T47D (cell line): ENCODE data around the gene TNK2.
"Not testable (repeated sequence)": the region's sequence is repeated elsewhere in the genome, so short reads cannot be mapped to it uniquely, and the experiment has no call there.

Experiments
- DNase-seq, 2 experiments: peaks; one replicate each; pipeline versions ENCODE4 v3.0.0 to v3.0.0-alpha.2; 2011 to 2012; ENCODE audit warnings: low read depth in 1 of 2, low spot score in 1 of 2
- JUND ChIP-seq: IDR thresholded peaks from 2 replicates; pipeline ENCODE4 v1.6.1; 2012; ENCODE audit warnings: low read depth
- in situ Hi-C: cut with HindIII; loops from 2 replicates; pipeline ENCODE4 v1.10.0; 2016; ENCODE audit warnings: low sequenced_read_pairs, low pct_unique_long_range_greater_than_20kb

Gene TNK2

DNA sequence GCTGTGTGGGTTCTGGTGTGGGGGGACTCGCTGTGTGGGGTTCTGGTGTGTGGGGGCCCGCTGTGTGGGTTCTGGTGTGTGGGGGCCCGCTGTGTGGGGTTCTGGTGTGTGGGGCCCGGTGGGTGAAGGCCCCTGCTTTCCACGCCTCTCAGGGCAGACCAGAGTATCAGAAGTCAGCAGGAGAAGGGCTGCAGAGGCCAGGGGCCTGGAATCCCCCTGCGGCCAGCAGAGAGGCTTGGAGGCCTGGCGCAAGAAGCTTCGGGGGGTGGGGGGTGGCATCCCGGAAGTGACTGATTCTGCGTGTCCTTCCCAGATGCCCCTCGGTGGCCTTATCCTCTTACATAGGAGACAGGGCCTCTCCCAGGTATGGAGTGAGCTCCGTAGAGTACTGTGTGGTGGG is 37.4 kb downstream of the TNK2 start:
- in situ Hi-C loops = no loop called here
- no peak for TF ChIP-seq JUND
- no peak for DNase-seq

DNA sequence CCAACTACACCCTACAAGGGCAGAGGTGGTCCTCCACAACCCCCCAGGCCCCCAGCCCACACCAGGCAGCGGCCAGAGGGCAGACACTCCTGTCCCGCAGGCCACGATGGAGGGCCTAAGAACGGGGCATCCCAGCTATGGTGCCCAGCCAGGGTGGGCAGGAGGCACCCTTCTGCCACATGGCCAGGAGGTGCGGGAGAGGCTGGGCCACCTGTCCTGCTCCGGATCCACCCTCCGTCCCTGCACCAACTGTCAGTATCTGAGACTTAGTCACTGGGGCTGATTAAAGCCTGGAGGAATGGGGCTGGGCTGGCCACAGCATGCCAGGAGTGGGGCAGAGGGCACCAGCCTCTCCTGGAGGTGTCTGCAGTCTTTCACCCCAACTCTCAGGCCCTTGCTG is 37.9 kb downstream of the TNK2 start:
- in situ Hi-C loops = no loop called here
- TF ChIP-seq JUND = no peak
- no peak for DNase-seq

DNA sequence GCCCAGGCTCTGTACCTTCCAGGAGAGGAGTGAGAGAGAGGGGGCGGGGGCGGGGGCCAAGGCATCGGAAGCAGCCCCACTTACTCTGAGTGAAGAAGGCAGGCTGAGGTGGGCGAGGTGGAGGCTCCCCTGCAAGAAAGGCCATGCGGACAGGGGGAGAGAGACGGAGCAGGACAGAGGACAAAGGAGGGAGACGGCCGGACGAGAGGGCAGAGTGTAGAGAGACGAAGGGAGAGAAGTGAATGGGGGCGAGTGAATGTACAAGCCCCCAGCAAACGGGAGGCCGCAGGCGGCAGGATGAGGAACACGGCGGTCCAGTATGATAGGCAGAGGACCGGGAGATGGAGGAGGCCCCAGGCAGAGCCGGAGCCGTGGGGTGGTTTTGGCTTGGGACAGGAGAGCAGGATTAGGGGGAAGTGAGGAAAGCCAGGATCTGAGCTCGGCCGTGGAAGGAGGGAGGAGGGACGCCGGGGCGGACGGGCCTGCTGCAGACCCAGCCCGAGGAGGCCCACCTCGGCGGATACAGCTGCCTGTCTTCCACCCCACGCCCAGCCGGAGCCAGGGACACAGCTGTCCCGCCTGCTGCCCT is 38.8 kb downstream of the TNK2 start:
- no peak for DNase-seq
- no peak for TF ChIP-seq JUND
- in situ Hi-C loops = no loop called here

DNA sequence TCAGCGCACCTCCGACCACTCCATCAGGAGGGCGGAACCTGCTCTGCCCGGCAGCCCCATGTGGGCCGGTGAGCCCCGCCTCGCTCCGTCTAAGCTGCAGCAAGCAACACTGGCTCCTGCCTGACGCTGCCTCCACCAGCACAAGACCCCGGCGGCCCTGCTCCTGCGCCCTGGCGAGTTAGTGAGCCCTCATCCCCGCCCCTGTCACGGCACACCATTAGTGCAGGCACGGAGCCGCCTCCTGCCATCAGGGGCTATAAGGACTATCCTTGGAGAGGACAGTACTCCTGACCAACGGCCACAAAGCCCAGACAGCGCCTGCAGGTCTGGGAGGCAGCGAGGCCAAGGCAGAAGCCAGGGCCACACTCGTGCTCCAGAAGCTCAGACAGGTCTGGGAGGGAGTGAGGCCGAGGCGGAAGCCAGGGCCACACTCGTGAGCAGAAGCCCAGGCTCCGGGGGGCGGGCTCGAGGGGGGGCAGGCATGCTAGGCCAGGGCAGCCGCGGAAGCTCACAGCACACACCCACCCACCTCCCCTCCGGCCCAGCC is 39.4 kb downstream of the TNK2 start:
- in situ Hi-C loops = no loop called here
- no peak for TF ChIP-seq JUND
- no peak for DNase-seq

DNA sequence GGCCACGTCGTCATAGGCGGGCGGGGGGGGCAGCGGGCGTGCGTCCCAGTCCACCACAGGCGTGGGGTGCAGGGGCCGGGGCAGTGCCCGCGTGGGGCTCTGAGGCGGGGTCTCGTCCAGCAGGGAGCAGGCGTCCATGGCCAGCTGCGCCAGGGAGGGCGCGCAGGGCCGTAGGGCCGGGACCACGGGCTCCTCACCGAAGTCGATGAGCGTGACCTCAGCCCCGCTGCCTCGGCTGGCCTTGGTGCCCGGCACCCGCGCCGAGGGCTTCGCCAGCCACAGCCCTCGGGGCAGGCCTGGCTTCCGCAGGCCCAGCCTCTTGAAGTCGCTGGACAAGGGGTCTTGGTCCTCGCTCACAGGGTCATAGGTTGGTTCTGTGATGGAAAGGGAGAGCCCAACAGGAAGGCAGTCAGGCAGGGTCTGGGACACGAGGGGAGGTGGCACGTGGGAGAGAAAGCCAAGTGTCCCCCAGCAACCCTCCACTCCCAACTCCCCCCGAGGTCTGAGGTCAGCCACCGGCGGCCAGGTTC is 40.0 kb downstream of the TNK2 start:
- no peak for TF ChIP-seq JUND
- in situ Hi-C loops = no loop called here
- DNase-seq = no peak

DNA sequence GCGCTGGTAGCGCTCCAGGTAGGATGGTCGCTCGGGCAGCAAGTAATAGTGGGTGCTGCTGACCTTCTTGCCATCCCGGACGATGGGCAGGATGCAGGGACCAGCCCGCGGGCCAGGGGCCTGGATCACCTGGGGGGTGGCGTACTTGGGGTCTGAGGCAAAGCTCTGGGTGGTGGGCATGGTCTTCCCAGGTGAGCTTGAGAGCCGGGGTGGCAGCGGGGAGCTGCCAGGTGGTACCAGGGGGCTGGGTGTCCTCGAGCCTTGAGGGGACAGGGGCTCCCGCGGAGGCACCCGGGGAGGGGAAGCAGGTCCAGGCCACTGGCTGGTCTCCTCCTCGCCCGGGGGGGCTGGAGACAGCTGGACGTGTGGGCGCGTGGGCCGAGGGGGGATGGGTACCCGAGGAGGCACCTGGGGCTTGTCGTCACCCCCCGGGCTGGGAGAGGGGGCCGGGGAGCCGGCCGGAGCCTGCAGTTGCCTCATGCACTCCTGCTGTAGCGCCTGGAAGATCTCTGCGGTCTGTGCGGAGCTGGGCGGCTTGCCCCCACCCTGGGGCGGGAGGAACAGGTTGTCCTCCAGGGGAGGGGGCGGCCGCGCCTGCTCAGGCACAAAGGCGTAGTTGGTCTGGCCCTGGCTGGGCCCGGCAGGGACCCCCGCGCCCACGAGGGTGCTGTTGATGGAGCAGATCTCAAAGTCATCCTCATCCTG is 40.6 kb downstream of the TNK2 start:
- no peak for DNase-seq
- in situ Hi-C loops = no loop called here
- no peak for TF ChIP-seq JUND

DNA sequence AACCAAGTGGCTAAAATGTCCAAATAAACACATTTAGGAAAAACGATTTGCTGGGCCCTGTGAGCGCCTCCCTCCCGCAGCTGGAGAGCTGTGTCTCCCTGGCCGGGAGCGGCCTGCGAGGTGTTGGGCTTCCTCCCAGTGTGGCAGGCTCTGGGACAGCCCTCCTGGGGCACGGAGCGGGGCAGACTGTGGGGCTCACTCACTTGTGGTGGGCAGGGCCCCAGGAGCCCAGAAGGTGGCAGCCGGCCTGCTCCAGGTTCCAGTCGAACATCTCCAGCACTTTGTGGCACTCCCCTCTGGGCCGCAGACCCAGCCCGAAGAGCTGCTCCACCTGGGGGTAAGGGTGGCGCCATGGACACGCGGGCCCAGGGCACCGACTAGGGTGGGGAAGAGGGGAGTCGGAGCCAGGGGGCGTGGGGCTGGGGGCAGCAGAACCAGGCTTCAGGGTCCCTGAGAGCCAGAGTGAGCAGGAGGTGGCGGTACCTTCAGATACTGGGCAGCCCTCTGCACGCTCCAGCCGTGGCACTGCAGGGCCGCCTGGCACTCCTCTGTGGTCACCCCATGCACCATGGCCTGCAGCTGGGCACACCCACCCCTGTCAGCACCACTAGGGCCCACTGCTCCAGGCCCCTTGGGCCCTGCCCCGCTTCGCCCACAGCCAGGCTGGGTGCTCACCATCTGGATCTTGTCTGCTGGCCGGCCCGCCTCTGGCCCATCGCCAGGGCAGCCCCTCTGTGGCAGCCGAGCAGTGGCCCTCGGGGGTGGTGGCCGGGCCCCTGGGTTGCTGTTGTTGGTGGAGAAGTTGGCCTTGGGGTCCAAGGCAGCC is 41.5 kb downstream of the TNK2 start:
- TF ChIP-seq JUND = no peak
- in situ Hi-C loops = no loop called here
- no peak for DNase-seq

DNA sequence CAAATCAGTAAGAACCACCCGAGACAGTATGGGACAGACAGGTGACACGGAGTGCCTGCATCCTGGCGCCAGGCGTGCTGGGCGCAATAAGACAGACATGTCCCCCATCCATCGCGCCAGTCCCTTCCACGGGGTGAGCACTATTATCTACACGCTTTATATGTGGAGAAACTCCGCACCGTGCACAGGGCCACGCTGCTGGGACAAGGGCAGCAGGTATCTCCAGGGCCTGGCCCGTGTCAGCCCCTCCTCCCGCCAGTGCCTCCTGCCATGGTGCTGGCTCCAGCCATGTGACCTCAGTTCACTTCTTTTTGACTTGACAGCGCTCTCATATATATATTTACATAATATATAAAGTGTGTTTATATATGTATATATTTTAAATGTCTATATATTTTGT is 42.6 kb downstream of the TNK2 start:
- TF ChIP-seq JUND = no peak
- in situ Hi-C loops = no loop called here
- no peak for DNase-seq

DNA sequence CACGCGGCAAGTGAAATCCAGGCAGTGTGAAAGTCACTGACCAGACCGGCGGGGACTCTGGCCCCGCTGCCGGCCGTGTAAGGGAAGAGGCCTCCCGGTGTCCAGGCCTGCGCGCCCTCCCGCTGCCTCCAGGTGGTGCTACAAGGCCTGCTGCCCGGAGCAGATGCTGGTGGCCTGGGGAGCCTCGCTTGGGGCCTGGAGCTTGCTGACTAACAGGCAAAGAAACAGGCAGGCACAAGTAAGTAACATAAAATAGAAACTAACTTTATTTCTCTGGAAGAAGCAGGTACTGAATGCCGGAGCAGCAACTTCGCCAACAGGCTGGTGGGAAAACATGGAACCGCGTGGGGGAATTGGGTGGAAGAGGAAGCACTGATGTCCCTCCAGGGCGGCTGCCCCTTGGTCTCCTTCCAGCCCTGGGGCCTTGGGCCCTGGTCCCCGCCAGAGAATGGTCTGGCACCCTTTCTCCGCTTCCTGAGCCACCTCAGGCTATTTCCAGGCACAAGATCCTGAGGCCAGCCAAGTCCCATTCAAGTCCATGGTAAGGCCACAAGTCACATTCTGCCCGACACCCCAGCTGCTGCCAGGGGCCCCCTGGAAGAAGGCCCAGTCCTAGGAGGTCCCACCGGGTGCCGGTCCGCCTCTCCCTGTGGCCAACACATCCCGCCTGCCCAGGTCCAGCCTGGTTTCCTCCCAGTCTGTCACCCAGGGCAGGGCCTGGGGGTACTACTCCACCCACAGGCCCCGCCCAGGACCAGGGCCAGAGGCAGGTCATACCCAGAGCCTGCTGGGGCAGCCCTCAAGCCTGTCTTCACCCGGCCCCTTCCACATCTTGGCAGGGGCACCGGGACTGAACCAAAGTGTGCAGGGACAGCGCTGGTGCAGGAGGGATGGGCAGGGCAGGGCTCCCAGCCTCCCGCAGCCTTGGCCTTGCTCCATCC is 45.0 kb downstream of the TNK2 start:
- peak; percentile 93 to 96 for DNase-seq
- in situ Hi-C loops = no loop called here
- no peak for TF ChIP-seq JUND

DNA sequence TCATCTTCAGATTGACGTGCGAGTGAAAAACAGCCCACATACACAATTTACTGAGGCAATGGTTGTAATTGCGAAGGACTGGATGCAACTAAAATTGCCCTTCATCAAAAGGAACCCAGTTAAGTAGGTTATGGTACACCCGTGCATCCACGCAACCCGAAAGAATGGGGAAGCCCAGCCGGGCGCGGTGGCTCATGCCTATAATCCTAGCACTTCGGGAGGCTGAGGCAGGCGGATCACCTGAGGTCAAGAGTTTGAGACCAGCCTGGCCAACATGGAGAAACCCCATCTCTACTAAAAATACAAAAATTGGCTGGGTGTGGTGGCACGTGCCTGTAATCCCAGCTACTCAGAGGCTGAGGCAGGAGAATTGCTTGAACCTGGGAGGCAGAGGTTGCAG is 46.0 kb downstream of the TNK2 start:
- in situ Hi-C loops, DNase-seq: not testable (repeated sequence)

DNA sequence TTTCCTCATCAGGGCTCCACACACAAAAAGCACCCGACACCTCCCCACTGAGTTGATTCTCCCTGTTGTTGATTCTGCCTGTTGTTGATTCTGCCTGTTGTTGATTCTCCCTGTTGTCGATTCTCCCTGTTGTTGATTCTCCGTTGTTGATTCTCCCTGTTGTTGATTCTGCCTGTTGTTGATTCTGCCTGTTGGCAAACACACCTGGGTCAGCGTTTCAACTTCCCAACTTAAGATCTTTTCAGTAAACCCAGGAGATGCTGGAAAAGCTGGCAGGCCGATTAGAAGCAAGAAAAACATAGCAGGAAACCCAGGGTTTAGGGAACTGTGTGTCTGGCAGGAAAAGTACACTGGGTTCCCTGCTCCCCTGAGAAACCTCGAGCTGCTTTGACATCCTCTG is 47.9 kb downstream of the TNK2 start:
- in situ Hi-C loops = no loop called here
- DNase-seq = peak in 1 of 2 experiments; percentile 75
- no peak for TF ChIP-seq JUND
